GM21528 (cell line): ENCODE data around the gene GRM4.
"Not testable (repeated sequence)": the region's sequence is repeated elsewhere in the genome, so short reads cannot be mapped to it uniquely, and the experiment has no call there.

Source experiments
- ATAC-seq: cut with Tn5 transposase; IDR thresholded peaks from one replicate; pipeline ENCODE4 v1.9.1; 2021; ENCODE audit warnings: mild to moderate bottlenecking, moderate library complexity; ENCODE audit not compliant: unreplicated experiment, low FRiP score

Gene GRM4

DNA sequence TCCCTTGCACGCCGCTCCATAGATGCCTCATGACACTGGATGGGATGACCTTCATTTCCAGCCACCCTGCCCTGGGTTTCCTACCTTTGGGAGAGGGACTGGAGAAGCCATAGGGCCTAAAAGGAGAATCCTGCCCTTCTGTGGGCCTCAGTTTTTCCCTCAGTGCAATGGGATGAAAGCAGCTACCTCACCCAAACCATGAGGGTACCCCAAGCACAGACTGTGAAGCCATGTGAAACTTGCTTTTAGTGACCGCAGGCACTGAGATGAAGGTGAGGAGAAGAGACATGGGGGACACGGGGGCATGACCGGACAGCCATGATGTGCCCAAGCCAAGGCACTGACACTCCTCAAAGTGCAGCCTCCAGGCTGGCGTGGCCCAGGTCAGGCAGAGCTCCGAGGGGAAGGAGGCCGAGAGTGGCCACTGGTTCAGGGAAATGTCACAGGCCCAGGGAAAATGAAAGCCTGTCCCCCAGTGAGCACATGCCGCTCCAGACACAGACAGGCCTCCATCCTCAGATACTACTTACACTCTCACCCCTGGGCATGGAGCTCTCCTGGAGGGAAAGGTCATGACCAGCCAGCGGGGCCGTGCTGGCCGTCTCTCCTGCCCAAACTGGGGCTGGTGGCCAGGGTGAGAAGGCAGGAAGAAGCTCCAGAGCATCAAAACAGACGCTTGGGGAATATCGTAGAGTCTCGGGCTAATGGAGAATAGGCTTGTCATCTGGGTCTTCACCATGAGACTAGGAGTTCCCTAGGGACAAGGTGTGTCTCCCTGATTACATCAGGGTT, 116.2 kb downstream of the GRM4 start:
- no peak for ATAC-seq

GRCh38 chr6:34028691-34029360, 117.1 kb downstream of the GRM4 start:
- ATAC-seq: no peak

GRCh38 chr6:34027939-34028441, 117.9 kb downstream of the GRM4 start:
- ATAC-seq: no peak

DNA sequence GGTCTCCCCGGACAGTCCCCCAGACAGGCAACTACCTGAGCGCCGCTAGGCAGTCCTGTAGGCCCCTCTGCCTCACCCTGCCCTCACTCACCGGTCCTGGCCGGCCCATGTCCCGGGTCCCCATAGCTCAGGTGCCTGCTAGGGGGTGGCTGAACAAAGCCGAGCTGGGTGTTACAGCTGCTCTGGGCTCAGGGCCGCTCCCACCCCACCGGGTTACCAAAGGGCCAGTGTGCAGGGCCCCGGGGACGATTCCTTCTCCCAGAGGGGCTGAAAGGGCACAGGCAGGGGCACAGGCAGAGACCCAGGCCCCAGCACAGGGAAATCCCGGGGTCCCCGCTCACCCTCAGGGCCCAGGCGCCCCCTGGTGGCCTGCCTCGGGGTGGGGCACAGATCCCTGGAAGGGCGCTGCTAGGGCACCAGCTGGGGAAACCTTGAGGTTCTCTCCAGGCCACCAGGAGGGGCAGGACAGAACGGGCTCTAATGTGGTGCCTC, 118.4 kb downstream of the GRM4 start:
- no peak for ATAC-seq

GRCh38 chr6:34025861-34026260, 120.0 kb downstream of the GRM4 start:
- ATAC-seq: no peak

GRCh38 chr6:34025112-34025807, 120.6 kb downstream of the GRM4 start:
- ATAC-seq: no peak

DNA sequence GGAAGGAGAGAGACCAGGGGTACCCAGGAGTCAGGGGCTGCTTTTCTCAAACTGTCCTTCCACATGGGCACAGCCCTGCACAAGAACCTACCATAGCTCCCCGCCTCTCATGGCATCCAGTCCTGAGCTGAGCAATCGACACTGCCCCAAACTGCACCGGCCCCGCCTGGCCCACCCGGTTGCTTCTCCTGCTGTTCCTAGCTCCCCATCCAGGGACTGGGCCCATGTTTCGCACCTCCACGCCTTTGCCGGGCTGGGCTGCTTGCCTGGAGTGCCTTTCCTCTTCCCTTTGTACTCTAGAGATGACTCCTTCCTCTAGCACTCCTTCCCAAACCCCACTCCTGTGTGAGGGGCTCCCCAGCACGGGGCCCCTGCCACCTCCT, 123.0 kb downstream of the GRM4 start:
- ATAC-seq: no peak

- ATAC-seq: no peak
Observed at GRCh38 chr6:34022250-34022872, 123.5 kb downstream of the GRM4 start.

- ATAC-seq: no peak
Observed at GRCh38 chr6:34021554-34022190, 124.2 kb downstream of the GRM4 start.

DNA sequence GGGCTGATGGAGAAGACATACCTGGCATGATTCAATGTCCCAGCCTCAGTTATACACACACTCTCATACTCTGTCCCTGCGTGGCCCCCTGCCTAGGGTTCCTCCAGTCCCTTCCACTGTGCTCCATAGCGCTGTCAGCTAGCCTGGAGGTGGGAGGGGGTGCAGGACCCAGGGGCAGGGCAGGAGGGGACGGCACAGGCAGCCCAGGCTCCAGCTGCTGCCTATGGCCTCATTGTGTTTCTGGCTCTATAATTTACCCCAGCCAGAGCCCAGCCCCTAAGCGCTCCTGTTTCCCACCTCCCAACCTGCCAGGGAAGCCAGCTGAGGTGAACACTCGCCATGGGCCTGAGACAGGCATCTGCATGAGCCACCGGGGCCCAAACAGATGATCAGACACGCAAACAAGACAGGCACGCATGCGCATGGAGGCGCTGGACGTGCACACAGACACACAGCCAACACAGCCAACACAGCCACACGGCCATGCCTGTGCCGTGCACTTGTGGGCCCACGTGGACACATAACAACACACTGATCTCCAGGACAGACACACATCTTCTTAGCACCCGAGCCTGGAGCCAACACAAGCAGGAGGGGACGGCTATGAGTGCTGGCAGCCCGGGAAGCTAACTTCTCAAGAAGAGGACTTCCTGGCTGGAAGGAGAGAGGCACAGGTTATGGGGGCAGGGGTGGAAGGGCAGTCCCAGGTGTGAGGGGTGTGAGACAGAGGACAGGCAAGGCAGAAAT, 124.9 kb downstream of the GRM4 start:
- ATAC-seq: no peak

- no peak for ATAC-seq
Observed at GRCh38 chr6:34020278-34020677, 125.6 kb downstream of the GRM4 start.

- no peak for ATAC-seq
Observed at GRCh38 chr6:34018961-34019606, 126.8 kb downstream of the GRM4 start.

- no peak for ATAC-seq
Observed at GRCh38 chr6:34018026-34018425, 127.9 kb downstream of the GRM4 start.

GRCh38 chr6:34017106-34017805, 128.6 kb downstream of the GRM4 start:
- no peak for ATAC-seq

- not testable (repeated sequence) for ATAC-seq
Observed at GRCh38 chr6:34016573-34016972, 129.3 kb downstream of the GRM4 start.

DNA sequence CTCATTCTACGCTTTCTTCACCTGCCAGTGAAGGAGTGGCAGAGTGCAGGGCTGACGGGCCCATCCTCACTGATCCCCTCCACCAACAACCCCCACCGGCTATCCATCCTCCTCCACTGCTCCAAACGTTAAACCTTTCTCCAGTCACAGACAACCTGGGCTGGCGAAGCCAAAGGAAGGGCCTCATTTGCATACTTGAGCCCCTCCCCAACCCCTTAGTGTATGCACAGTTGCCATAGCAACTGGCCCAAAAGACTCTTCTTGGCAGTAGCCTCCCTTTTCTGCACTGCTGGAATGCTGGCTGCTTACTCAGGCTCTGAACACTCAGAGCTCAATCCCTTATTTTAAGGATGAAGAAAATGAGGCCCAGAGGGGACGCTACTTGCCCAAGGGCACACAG, 130.3 kb downstream of the GRM4 start:
- ATAC-seq: no peak

DNA sequence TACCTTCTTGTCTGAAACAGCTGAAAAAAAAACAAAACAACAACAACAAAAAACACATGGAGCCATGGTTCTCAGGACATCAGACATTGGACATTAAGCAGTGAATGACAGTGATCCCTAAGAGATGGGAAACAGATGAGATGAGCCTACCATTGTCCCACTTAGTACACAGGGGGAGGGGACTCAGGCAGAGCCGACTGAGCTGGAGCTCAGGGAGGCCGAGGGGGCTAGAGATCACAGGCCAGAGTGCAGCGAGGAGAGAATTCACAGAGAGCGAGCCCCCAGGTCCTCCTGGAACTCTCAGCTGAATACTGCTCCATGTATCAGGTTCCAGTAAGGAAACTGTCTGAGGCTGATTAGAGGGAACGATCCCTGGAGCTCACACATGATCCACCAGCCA, 134.6 kb downstream of the GRM4 start:
- ATAC-seq: no peak

DNA sequence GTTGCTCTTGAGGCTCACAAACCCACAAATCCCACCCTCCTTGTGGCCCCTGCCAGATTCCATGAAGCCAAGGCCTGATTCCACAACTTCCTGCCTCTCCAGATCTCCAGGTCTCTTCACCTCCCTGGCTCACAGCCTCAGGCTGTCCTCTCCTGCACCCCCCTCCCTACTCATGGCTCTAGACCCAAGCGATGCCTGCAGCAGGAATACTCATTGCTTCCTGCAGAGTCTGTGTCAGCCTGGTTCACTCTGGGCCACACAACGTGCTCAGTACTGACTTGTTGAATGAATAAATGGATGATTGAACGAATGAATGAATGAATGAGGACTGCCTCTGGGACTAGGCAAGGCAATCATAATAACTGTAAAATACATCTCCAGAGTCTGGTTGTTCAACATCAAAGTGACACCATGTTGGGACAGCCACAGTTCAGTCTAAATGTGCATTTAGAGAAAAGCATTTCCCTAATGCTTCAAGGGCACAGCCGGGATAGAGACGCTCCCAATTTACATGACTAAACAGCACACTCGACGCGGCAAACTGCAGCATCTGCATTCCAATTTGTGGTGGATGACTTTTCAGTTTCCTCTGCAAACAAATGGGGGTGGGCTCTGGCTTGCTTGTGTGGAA, 139.9 kb downstream of the GRM4 start:
- no peak for ATAC-seq
